HCT116 (cell line): ENCODE data around the gene ZNF384. TPM values are rescaled to one million over a fixed set of nuclear protein-coding genes. Genes with fewer than 3 reads are reported as not detected.

ENCODE experiments used
- ATAC-seq: fragments of 200-7000 bp; cut with Tn5 transposase; 2 replicates; pipeline ENCODE4 v1.9.1; 2020; ENCODE audit warnings: mild to moderate bottlenecking, moderate library complexity
- BruUV-seq: library from RNA; stranded (reverse); fragments of 400-500 nt; replicated peaks from 2 replicates; lab custom pipeline; 2021; lab: Mats Ljungman, UMichigan
- CTCF ChIA-PET: fragments of 300-600 bp; sonication (Branson Sonifier 250); formaldehyde crosslinking; loops from one replicate; lab custom pipeline; 2021; ENCODE audit warnings: antibody characterized with exemption; lab: Charles Lee
- POLR2A ChIA-PET: fragments of 300-600, 350-600 bp; sonication (Branson Sonifier 250); formaldehyde crosslinking; loops from one replicate; lab custom pipeline; 2021; ENCODE audit warnings: antibody characterized with exemption; lab: Charles Lee
- RAD21 ChIA-PET, 2 experiments: fragments of 300-600 bp; sonication (Branson Sonifier 250); formaldehyde crosslinking; loops; one replicate each; lab custom pipeline; 2023; ENCODE audit warnings: low total read pairs in 2 of 2; ENCODE audit not compliant: uncharacterized antibody in 2 of 2, unreplicated experiment in 2 of 2, low non-redundant PET in 1 of 2; lab: Charles Lee
- DNase-seq: peaks from one replicate; pipeline ENCODE4 v3.0.0-alpha.2; 2010; ENCODE audit warnings: low read depth, low spot score
- H2AFZ ChIP-seq: fragments of 200-600 bp; shearing (Covaris generic), sonication (generic); 2 replicates; pipeline ENCODE4 v1.6.1; 2017; ENCODE audit warnings: low read depth, mixed run types, mixed read lengths, antibody characterized with exemption, low read length; ENCODE audit not compliant: poor library complexity, severe bottlenecking
- H3K27ac ChIP-seq: 2 replicates; pipeline ENCODE4 v1.5.1; 2012; ENCODE audit warnings: low read depth, low read length
- H3K27me3 ChIP-seq: fragments of 200-600 bp; sonication (generic); 2 replicates; pipeline ENCODE4 v1.6.1; 2016; ENCODE audit warnings: mixed run types, low read length, mixed read lengths; ENCODE audit not compliant: insufficient read depth
- H3K36me3 ChIP-seq, 2 experiments: fragments of 200-500 bp in 1 of 2; fragments of 200-600 bp in 1 of 2; sonication (Bioruptor generic) in 1 of 2; sonication (generic) in 1 of 2; 2 replicates each; pipeline versions ENCODE4 v1.5.1 to v1.6.1; 2014 to 2016; ENCODE audit warnings: low read length in 2 of 2, inconsistent platforms in 1 of 2, mixed read lengths in 1 of 2, mixed run types in 1 of 2; ENCODE audit not compliant: insufficient read depth in 2 of 2, control insufficient read depth in 1 of 2
- H3K4me1 ChIP-seq, 2 experiments: fragments of 200-600 bp in 1 of 2; sonication (generic) in 1 of 2; 2 replicates each; pipeline versions ENCODE4 v1.5.1 to v1.6.1; 2012 to 2017; ENCODE audit warnings: low read length in 2 of 2, inconsistent platforms in 1 of 2, mild to moderate bottlenecking in 1 of 2, mixed read lengths in 1 of 2, mixed run types in 1 of 2, moderate library complexity in 1 of 2; ENCODE audit not compliant: insufficient read depth in 2 of 2, control insufficient read depth in 1 of 2
- H3K4me2 ChIP-seq: fragments of 200-600 bp; sonication (generic); 2 replicates; pipeline ENCODE4 v1.6.1; 2017; ENCODE audit warnings: mixed run types, low read length, mixed read lengths
- H3K4me3 ChIP-seq, 2 experiments: fragments of 200-600 bp in 1 of 2; sonication (generic) in 1 of 2; replicated peaks in 1 of 2; 2 replicates each; pipeline ENCODE4 v1.5.1; 2011 to 2016; ENCODE audit warnings: low read length in 2 of 2, control low read depth in 1 of 2, low read depth in 1 of 2, mild to moderate bottlenecking in 1 of 2, mixed read lengths in 1 of 2, mixed run types in 1 of 2
- H3K79me2 ChIP-seq: fragments of 200-600 bp; sonication (generic); 2 replicates; pipeline ENCODE4 v1.6.1; 2017; ENCODE audit warnings: mild to moderate bottlenecking, mixed run types, low read length, moderate library complexity, mixed read lengths; ENCODE audit not compliant: insufficient read depth
- H3K9ac ChIP-seq: fragments of 200-600 bp; sonication (generic); 2 replicates; pipeline ENCODE4 v1.6.1; 2016; ENCODE audit warnings: low read length, mixed read lengths
- H3K9me2 ChIP-seq: fragments of 200-600 bp; sonication (generic), shearing (Covaris generic); 2 replicates; pipeline ENCODE4 v1.6.1; 2017; ENCODE audit warnings: mixed run types, mild to moderate bottlenecking, moderate library complexity; ENCODE audit not compliant: insufficient read depth
- H3K9me3 ChIP-seq, 2 experiments: fragments of 200-500 bp in 1 of 2; fragments of 200-600 bp in 1 of 2; sonication (Bioruptor generic) in 1 of 2; sonication (generic) in 1 of 2; 2 replicates each; pipeline ENCODE4 v1.6.1; 2014 to 2017; ENCODE audit warnings: low read length in 2 of 2, mixed read lengths in 2 of 2, inconsistent platforms in 1 of 2, low read depth in 1 of 2, mild to moderate bottlenecking in 1 of 2, mixed run types in 1 of 2, moderate library complexity in 1 of 2; ENCODE audit not compliant: control insufficient read depth in 1 of 2, insufficient read depth in 1 of 2
- H4K20me1 ChIP-seq: fragments of 200-600 bp; sonication (generic), shearing (Covaris generic); 2 replicates; pipeline ENCODE4 v1.6.1; 2017; ENCODE audit warnings: mixed run types, mild to moderate bottlenecking, moderate library complexity; ENCODE audit not compliant: insufficient read depth
- CEBPB ChIP-seq: IDR thresholded peaks from 2 replicates; pipeline ENCODE4 v1.6.1; 2012; ENCODE audit warnings: low read depth
- ELF1 ChIP-seq: IDR thresholded peaks from 2 replicates; pipeline ENCODE4 v1.6.1; 2012; ENCODE audit warnings: low read depth, borderline replicate concordance
- FOSL1 ChIP-seq: IDR thresholded peaks from 2 replicates; pipeline ENCODE4 v1.6.1; 2012; ENCODE audit warnings: low read depth
- JUND ChIP-seq: IDR thresholded peaks from 2 replicates; pipeline ENCODE4 v1.6.1; 2012
- POLR2A ChIP-seq: IDR thresholded peaks from 2 replicates; pipeline ENCODE4 v1.7.0; 2011; ENCODE audit warnings: borderline replicate concordance; ENCODE audit not compliant: insufficient read depth, insufficient read length; ENCODE audit errors: extremely low read depth
- RAD21 ChIP-seq: IDR thresholded peaks from 2 replicates; pipeline ENCODE4 v1.6.1; 2012; ENCODE audit warnings: low read depth, mild to moderate bottlenecking
- intact Hi-C: fragments of 100-400 bp; cut with micrococcal nuclease; formaldehyde crosslinking; loops from 2 replicates; pipeline ENCODE4 v1.10.0; 2022
- total RNA-seq: library from RNA; stranded (reverse); gene quantifications from one replicate; pipeline ENCODE4 v1.2.1, GENCODE V29; 2021; ENCODE audit not compliant: unreplicated experiment
- TF ChIP-seq, protein P1 (sequence below), 3 experiments: fragments of 200-600 bp in 1 of 3; sonication (generic) in 1 of 3; IDR thresholded peaks in 2 of 3; conservative IDR thresholded peaks in 1 of 3; 2 replicates each; pipeline ENCODE4 v1.5.1; 2012 to 2017; ENCODE audit warnings: low read depth in 2 of 3, low read length in 2 of 3, antibody characterized with exemption in 1 of 3, borderline replicate concordance in 1 of 3, control low read depth in 1 of 3, mild to moderate bottlenecking in 1 of 3, mixed read lengths in 1 of 3, mixed run types in 1 of 3, moderate library complexity in 1 of 3; ENCODE audit not compliant: insufficient read depth in 1 of 3

ZNF384 gene
- total RNA-seq, 1 experiment from 2014 or later: 73.4 TPM

DNA sequence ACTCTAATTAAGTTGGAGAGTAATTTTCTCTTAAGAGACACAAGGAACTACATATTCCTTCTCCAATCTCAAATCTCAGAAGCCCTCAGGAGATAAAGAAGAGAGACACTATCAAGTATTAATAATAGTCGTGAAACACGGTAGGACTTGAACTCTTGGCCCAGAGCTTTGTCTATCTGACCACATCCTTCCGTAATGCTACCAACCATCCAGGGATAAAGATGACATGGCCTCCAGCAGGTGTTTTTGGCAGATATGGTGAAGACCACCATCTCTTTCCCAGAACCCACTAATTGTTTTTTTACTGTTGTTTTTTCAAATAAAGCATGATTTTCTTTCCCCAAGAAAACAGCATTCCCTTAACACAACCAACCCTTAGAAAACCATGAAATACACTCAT, 3.4 kb downstream of the ZNF384 start:
- no peak for ATAC-seq
- BruUV-seq: no TSS peak
- RAD21 ChIA-PET: no interaction called here
- DNase-seq: no peak
- no peak for TF ChIP-seq POLR2A
- TF ChIP-seq, all 23 proteins: peak for 0
- Histone ChIP-seq H3K9ac (no peak overlapping the region), H3K27ac (no peak overlapping the region), H3K79me2 (peaks cover 95% of the 10 kb centered on the region), H3K4me2 (no peak overlapping the region), H3K27me3 (no peaks in the 10 kb centered on the region), H3K9me3 (no peaks in the 10 kb centered on the region), H2AFZ (no peak overlapping the region), H3K4me1 (peaks cover 9 to 21% of the 10 kb centered on the region in 2 experiments), H3K9me2 (no peaks in the 10 kb centered on the region), H3K4me3 (no peak overlapping the region), H4K20me1 (peaks cover 18% of the 10 kb centered on the region; the same call in 1 of the 2 replicates), H3K36me3 (peaks cover 2 to 27% of the 10 kb centered on the region in 2 experiments; a peak in 1 of 4 replicates)
- intact Hi-C loops: no loop called here
- CTCF ChIA-PET: interaction anchor here (0.7 kb wide), 2 partner anchors 69 to 77 kb away, joined by 3 read pairs; no protein-coding TSS in a partner anchor
- POLR2A ChIA-PET: no interaction called here

DNA sequence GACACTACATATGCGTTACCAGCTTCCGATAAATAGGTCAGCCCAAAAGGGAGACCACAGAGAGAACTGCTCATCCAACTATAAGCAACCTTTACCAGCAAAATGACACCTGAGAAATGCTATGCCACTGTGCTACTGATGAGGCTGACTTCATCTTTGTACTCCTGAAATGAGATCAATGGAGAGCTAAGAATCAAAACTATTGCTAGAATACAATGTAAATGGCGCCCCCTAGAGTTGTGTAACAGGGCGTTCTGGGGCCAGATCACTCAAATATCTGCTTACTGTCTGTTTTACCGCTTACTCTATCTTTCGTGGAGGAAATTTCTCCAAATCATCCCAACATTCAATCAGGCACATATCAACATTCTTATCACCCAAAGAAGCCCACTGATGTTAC, 4.6 kb downstream of the ZNF384 start:
- H3K36me3 ChIP-seq: peaks cover 5 to 33% of the 10 kb centered on the region in 2 experiments; a peak in 2 of 4 replicates
- intact Hi-C loops: loop anchor here (1.0 kb wide), 2 partner anchors 67 to 116 kb away; partner anchors contain the start of gene NOP2
- no peak overlapping the region for H3K4me3 ChIP-seq
- H3K27ac ChIP-seq: no peak overlapping the region
- ChIA-PET POLR2A (interaction anchor here (1.0 kb wide), 1 partner anchor 76 kb away, joined by 3 read pairs; no protein-coding TSS in a partner anchor), CTCF (interaction anchor here (0.6 to 2.4 kb wide), 16 partner anchors 8 to 152 kb away, joined by 3 to 14 read pairs (median 3); partner anchors contain the start of gene COPS7A), RAD21 (interaction anchor here in 1 of 2 experiments (0.7 to 1.0 kb wide), 3 partner anchors 67 to 117 kb away, joined by 3 read pairs; partner anchors contain the start of gene NOP2)
- H3K9me2 ChIP-seq: no peaks in the 10 kb centered on the region
- H3K9ac ChIP-seq: no peak overlapping the region
- H4K20me1 ChIP-seq: peaks cover 18% of the 10 kb centered on the region; the same call in 1 of the 2 replicates
- peaks cover 95% of the 10 kb centered on the region for H3K79me2 ChIP-seq
- BruUV-seq: no TSS peak
- TF ChIP-seq ELF1 (no peak), FOSL1 (no peak), CEBPB (peak; percentile 48; the same call in 1 of the 2 replicates), RAD21 (peak; percentile 58), JUND (no peak)
- TF ChIP-seq, protein P1, sequence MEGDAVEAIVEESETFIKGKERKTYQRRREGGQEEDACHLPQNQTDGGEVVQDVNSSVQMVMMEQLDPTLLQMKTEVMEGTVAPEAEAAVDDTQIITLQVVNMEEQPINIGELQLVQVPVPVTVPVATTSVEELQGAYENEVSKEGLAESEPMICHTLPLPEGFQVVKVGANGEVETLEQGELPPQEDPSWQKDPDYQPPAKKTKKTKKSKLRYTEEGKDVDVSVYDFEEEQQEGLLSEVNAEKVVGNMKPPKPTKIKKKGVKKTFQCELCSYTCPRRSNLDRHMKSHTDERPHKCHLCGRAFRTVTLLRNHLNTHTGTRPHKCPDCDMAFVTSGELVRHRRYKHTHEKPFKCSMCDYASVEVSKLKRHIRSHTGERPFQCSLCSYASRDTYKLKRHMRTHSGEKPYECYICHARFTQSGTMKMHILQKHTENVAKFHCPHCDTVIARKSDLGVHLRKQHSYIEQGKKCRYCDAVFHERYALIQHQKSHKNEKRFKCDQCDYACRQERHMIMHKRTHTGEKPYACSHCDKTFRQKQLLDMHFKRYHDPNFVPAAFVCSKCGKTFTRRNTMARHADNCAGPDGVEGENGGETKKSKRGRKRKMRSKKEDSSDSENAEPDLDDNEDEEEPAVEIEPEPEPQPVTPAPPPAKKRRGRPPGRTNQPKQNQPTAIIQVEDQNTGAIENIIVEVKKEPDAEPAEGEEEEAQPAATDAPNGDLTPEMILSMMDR (IDR thresholded peaks at IDR 0.05 in 2 of 3, conservative IDR thresholded peaks at IDR 0.05 in 1 of 3; ENCODE audit: borderline replicate concordance in 1 of 3, insufficient read depth in 1 of 3, low read depth in 2 of 3, low read length in 2 of 3): peak; percentile 52 to 86 (median 67); a peak in 5 of 6 replicates
- peaks cover 9 to 16% of the 10 kb centered on the region in 2 experiments; a peak in 3 of 4 replicates for H3K4me1 ChIP-seq
- H3K4me2 ChIP-seq: no peak overlapping the region
- peak; percentile 24 for DNase-seq
- no peak overlapping the region for H2AFZ ChIP-seq
- no peak for ATAC-seq
- no peaks in the 10 kb centered on the region for H3K27me3 ChIP-seq
- H3K9me3 ChIP-seq: no peaks in the 10 kb centered on the region
